Measurements from ENCODE around the gene AEBP1.
A peak's percentile ranks its signal among the peaks of the same experiment; 100 is the strongest.

Gene AEBP1

GRCh38 chr7:44063547-44063893 is 40.6 kb upstream of the AEBP1 start:
- no peaks in the 10 kb centered on the region for H3K9me3 ChIP-seq
- DNase-seq (ENCODE audit: low spot score in 2 of 2): no peak
- peaks cover 10% of the 10 kb centered on the region for H3K4me1 ChIP-seq
- in situ Hi-C loops (cut with MboI; ENCODE audit: low sequenced_read_pairs): no loop called here
- peaks cover 34% of the 10 kb centered on the region for H3K36me3 ChIP-seq (replicated peaks)
- no peak overlapping the region for H3K4me3 ChIP-seq
- no peaks in the 10 kb centered on the region for H3K27me3 ChIP-seq (ENCODE audit: low read depth)

- in situ Hi-C loops (cut with MboI; ENCODE audit: low sequenced_read_pairs): no loop called here
- Histone ChIP-seq H3K4me1 (peaks cover 10% of the 10 kb centered on the region), H3K4me3 (no peak overlapping the region), H3K9me3 (no peaks in the 10 kb centered on the region), H3K27me3 (ENCODE audit: low read depth) (no peaks in the 10 kb centered on the region), H3K36me3 (replicated peaks) (peaks cover 29% of the 10 kb centered on the region)
- DNase-seq (ENCODE audit: low spot score in 2 of 2): peak; percentile 66 to 75
These were observed 40.1 kb upstream of the AEBP1 start for GRCh38 chr7:44063894-44064651.

DNA sequence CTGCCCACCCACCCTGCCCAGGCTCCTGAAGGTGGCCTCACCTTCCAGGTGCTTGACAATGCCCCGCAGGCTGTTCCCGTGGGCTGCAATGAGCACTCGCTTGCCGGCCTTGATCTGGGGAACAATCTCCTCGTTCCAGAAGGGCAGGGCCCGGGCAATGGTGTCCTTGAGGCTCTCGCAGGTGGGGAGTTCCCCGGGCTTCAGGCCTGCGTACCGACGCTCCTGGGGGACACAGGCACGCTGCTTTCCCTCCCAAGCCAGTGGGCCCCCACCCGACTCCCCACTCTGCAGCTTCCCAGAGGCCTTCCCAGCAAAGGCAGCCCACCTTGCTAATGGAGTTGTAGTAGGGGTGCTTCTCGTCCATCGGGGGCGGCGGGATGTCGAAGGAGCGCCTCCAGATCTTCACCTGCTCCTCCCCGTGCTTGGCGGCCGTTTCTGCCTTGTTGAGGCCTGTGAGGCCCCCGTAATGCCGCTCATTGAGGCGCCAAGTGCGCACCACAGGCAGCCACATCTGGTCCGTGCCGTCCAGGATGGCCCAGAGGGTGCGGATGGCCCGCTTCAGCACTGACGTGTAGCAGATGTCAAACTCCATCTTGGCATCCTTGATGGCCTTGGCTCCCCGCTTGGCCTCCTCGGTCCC is 39.2 kb upstream of the AEBP1 start:
- no peak for DNase-seq (ENCODE audit: low spot score in 2 of 2)
- in situ Hi-C loops (cut with MboI; ENCODE audit: low sequenced_read_pairs): no loop called here
- Histone ChIP-seq H3K4me1 (peaks cover 10% of the 10 kb centered on the region), H3K9me3 (no peaks in the 10 kb centered on the region), H3K27me3 (ENCODE audit: low read depth) (no peaks in the 10 kb centered on the region), H3K4me3 (no peak overlapping the region), H3K36me3 (replicated peaks) (peaks cover 21% of the 10 kb centered on the region)

- in situ Hi-C loops (cut with MboI; ENCODE audit: low sequenced_read_pairs): no loop called here
- Histone ChIP-seq H3K36me3 (replicated peaks) (peaks cover 16% of the 10 kb centered on the region), H3K9me3 (no peaks in the 10 kb centered on the region), H3K4me1 (peaks cover 10% of the 10 kb centered on the region), H3K4me3 (no peak within 1 kb of the TSS), H3K27me3 (ENCODE audit: low read depth) (no peaks in the 10 kb centered on the region)
- DNase-seq (ENCODE audit: low spot score in 2 of 2): peak in 1 of 2 experiments; percentile 46
These were observed 38.6 kb upstream of the AEBP1 start, which contains the start of gene PGAM2 for GRCh38 chr7:44065431-44066110. TSS of gene PGAM2 (minus strand) at chr7:44065567. CDS start at chr7:44065529, 38 bp downstream.

DNA sequence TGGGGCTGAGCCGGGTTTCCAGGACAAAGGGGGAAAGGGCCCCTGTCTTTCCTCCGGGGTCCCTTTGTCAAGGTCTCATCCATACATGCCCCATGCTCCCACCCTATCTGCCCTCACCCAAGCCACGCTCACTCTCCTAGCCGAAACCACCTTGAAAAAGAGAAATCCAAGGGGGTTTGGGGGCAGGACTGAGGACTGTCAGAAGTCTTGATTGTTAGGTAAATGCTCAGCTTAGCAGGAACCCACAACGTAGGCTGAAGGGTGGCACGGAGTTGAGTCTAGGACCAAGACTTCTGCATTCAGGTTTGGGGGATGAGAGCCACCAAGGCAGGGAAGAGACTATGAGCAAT is 38.1 kb upstream of the AEBP1 start:
- Histone ChIP-seq H3K9me3 (no peaks in the 10 kb centered on the region), H3K4me1 (peaks cover 10% of the 10 kb centered on the region), H3K27me3 (ENCODE audit: low read depth) (no peaks in the 10 kb centered on the region), H3K4me3 (no peak overlapping the region), H3K36me3 (replicated peaks) (peaks cover 11% of the 10 kb centered on the region)
- in situ Hi-C loops (cut with MboI; ENCODE audit: low sequenced_read_pairs): no loop called here
- no peak for DNase-seq (ENCODE audit: low spot score in 2 of 2)

DNA sequence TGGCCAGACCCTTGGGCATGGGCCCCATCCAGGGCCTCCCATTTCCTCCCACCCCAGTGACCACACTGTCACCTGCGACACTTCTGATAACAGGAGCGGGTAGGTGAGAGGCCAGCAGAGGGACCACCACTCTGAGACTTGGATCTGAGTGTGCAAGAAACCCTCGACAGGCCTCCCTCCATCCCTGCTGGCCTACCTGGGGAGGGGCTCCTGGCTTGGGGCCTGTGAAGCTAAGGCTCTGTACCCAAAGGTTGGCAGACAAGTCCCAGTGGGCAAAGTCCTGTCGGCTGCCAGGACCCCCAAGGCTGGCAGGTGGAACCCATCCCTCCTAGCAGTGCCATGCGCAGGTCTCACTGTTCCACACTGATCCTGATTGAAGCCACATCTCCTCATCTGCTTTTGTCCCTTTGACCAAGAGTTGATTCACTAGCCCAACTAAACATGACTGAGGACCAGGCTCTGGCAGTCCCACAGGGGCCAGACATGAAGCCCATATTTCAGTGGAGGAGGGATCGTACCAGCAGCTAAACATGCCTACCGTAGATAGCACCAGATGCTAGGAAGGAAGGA is 37.6 kb upstream of the AEBP1 start:
- Histone ChIP-seq H3K27me3 (ENCODE audit: low read depth) (no peaks in the 10 kb centered on the region), H3K4me1 (peaks cover 10% of the 10 kb centered on the region), H3K9me3 (no peaks in the 10 kb centered on the region), H3K4me3 (no peak overlapping the region), H3K36me3 (replicated peaks) (peaks cover 6% of the 10 kb centered on the region)
- no peak for DNase-seq (ENCODE audit: low spot score in 2 of 2)
- in situ Hi-C loops (cut with MboI; ENCODE audit: low sequenced_read_pairs): no loop called here

DNA sequence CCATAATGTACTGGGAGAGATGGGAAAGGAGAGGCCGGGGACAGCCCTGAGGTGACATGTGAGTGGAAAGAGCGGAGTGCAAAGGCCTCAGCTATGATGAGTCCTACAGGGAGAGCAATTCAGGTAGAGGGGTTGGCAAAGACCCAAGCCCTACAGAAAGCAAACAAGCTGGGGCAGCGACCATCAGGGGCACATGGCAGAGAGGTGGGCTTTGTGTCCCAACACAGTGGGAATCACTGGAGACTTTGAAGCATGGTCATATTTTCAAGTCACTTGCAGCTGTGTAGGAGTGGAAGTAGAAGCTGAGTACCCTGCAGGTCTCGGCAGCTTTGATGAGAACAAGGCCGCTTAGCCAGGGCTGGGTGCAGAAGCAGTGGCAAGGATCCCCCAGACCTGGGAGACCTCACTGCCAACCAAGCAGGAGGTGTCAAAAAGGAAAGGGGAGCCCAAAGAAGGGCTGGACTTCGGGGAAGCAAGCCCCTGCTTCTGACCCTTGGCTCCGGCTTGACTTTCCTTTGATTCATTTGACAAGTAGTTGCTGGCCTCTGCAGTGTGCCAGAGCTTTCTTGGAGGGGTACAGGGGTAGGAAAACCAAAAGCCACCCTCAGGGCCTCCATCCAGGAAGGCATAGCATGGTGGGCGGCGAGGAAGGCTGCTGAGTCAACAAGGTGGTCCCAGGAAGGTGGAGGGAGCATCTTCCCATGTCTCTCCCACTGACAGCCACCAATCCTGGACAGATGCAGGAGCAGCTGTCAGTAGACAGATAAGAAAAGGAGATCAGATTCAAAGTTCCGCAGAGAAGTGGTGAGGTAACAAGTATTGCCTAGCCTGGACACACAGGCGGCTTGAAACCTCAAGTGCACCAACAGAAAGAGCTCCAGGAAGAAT is 36.8 kb upstream of the AEBP1 start:
- H3K9me3 ChIP-seq: no peaks in the 10 kb centered on the region
- peaks cover 10% of the 10 kb centered on the region for H3K4me1 ChIP-seq
- H3K27me3 ChIP-seq (ENCODE audit: low read depth): no peaks in the 10 kb centered on the region
- DNase-seq (ENCODE audit: low spot score in 2 of 2): no peak
- in situ Hi-C loops (cut with MboI; ENCODE audit: low sequenced_read_pairs): no loop called here
- no peaks in the 10 kb centered on the region for H3K36me3 ChIP-seq (replicated peaks)
- H3K4me3 ChIP-seq: no peak overlapping the region

GRCh38 chr7:44068054-44068453 is 36.1 kb upstream of the AEBP1 start:
- H3K9me3 ChIP-seq: no peaks in the 10 kb centered on the region
- in situ Hi-C loops (cut with MboI; ENCODE audit: low sequenced_read_pairs): no loop called here
- no peaks in the 10 kb centered on the region for H3K36me3 ChIP-seq (replicated peaks)
- H3K27me3 ChIP-seq (ENCODE audit: low read depth): no peaks in the 10 kb centered on the region
- H3K4me3 ChIP-seq: no peak overlapping the region
- DNase-seq (ENCODE audit: low spot score in 2 of 2): no peak
- peaks cover 10% of the 10 kb centered on the region for H3K4me1 ChIP-seq

GRCh38 chr7:44071726-44072363 is 32.3 kb upstream of the AEBP1 start:
- H3K9me3 ChIP-seq: no peaks in the 10 kb centered on the region
- H3K4me3 ChIP-seq: no peak overlapping the region
- H3K36me3 ChIP-seq (replicated peaks): peaks cover 18% of the 10 kb centered on the region
- no peak for DNase-seq (ENCODE audit: low spot score in 2 of 2)
- in situ Hi-C loops (cut with MboI; ENCODE audit: low sequenced_read_pairs): no loop called here
- H3K4me1 ChIP-seq: no peaks in the 10 kb centered on the region
- no peaks in the 10 kb centered on the region for H3K27me3 ChIP-seq (ENCODE audit: low read depth)

DNA sequence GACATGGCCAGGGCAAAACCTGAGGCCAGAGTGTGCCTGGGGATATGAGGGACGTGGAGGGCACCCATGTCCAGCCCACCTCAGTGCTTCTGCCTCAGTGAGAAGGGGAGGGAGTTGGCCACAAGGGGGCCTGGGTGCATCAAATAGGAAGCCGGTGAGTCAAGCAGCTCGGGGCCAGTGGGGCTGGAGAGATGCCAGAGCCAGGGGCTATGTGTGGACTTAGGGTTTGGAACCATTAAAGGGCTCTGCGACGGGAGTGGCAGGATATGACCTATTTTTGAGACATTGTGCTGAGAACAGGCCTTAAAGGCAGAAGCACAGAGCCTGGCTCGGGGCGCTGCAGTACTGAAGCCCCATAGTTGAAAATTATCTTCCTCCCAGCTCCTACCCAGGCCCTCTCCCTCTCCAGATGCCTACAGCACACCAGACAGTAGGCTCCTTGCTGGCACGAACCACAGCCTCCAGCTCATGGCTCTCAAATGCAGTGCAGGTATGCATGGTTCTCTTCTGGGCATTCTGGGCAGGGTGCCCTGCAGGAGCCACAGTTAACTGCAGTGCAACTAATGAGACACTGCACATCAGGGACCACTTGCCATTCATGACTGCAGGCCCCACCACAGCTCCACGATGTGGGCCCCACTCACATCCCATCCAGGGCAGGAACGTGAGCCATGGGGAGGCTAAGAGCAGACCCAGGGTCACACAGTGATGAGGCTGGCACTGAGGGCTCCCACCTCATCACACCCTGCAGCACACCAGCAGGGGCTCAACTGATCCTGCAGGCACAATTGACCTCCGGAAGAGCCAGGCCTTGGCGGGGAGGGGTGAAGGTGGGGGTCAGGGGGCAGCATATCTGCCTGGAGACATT is 31.5 kb upstream of the AEBP1 start:
- DNase-seq (ENCODE audit: low spot score in 2 of 2): peak; percentile 50 to 85
- Histone ChIP-seq H3K27me3 (ENCODE audit: low read depth) (no peaks in the 10 kb centered on the region), H3K36me3 (replicated peaks) (peaks cover 25% of the 10 kb centered on the region), H3K9me3 (no peaks in the 10 kb centered on the region), H3K4me3 (no peak overlapping the region), H3K4me1 (no peaks in the 10 kb centered on the region)
- in situ Hi-C loops (cut with MboI; ENCODE audit: low sequenced_read_pairs): no loop called here

DNA sequence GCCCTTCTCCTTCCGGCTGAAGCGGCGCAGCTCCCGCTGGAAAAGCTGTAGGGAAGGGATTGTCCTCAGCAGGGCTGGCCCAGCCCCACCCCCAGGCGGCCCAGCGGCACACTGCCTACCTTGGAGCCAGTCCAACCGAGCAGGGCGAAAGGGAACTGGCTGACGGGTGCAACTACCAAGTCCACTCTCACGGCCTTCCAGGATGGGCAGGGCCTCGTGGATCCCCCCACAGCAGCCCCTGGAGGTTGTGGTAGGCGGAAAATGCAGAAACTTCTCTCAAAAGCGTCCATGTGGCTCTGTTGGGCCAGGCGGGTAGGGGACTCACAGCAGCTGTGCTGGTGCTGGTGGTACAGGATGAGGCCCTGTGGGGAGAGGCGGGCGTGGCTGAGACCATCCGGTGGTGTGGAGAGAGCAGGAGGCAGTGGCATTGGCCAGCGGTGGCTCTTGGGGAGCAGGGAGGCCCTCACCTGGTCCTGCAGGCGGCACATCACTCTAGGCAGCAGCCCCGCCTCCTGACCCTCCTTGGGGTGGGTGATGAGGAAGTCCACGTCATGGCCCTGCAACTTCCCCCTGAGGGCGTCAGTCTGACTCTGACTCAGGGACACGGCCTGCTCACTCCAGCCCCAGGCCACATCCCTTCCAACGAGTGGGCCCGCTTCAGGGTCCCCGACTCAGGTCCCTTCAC is 30.3 kb upstream of the AEBP1 start:
- DNase-seq (ENCODE audit: low spot score in 2 of 2): no peak
- H3K9me3 ChIP-seq: no peaks in the 10 kb centered on the region
- no peaks in the 10 kb centered on the region for H3K4me1 ChIP-seq
- no peaks in the 10 kb centered on the region for H3K27me3 ChIP-seq (ENCODE audit: low read depth)
- in situ Hi-C loops (cut with MboI; ENCODE audit: low sequenced_read_pairs): no loop called here
- no peak overlapping the region for H3K4me3 ChIP-seq
- peaks cover 37% of the 10 kb centered on the region for H3K36me3 ChIP-seq (replicated peaks)

DNA sequence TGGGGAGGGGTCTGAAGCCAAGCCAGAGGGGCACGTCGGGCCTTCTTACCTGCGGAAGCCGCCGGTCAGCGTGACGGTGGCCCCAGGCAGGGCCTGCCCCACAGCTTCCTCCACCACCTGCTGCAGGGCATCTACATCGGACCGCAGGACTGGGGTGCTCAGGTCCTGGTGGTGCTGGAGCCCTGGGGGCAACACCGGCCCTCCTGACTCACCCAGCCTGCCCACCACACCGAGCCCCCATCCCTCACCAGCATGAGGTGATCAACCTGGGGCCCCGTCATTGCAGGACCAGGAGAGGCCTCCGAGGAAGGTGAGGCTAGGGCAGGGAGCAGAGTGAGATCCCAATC is 29.8 kb upstream of the AEBP1 start:
- DNase-seq (ENCODE audit: low spot score in 2 of 2): no peak
- no peaks in the 10 kb centered on the region for H3K4me1 ChIP-seq
- no peaks in the 10 kb centered on the region for H3K27me3 ChIP-seq (ENCODE audit: low read depth)
- in situ Hi-C loops (cut with MboI; ENCODE audit: low sequenced_read_pairs): no loop called here
- peaks cover 42% of the 10 kb centered on the region for H3K36me3 ChIP-seq (replicated peaks)
- H3K4me3 ChIP-seq: no peak overlapping the region
- no peaks in the 10 kb centered on the region for H3K9me3 ChIP-seq
